ENCODE data around the gene MPO.

DNA sequence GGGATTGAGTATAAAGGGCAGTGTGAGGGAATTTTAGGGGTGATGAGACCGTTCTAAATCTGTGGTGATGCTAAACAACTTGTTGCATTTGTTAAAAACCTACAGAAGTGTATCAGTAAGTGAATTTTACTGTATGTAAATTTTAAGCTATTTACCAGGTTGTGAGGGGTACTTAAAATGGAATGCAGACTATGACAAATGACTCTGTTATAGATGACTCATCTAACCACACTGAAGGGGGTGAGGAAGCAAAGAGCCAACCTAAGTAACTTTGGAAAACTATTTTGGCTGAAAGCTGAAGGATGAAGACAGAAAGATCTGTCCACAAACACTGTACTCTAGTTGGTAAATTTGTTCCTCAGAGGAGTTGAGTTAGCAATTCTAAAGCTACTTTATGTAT is 56.4 kb downstream of the MPO start:
- TF ChIP-seq, protein P1, sequence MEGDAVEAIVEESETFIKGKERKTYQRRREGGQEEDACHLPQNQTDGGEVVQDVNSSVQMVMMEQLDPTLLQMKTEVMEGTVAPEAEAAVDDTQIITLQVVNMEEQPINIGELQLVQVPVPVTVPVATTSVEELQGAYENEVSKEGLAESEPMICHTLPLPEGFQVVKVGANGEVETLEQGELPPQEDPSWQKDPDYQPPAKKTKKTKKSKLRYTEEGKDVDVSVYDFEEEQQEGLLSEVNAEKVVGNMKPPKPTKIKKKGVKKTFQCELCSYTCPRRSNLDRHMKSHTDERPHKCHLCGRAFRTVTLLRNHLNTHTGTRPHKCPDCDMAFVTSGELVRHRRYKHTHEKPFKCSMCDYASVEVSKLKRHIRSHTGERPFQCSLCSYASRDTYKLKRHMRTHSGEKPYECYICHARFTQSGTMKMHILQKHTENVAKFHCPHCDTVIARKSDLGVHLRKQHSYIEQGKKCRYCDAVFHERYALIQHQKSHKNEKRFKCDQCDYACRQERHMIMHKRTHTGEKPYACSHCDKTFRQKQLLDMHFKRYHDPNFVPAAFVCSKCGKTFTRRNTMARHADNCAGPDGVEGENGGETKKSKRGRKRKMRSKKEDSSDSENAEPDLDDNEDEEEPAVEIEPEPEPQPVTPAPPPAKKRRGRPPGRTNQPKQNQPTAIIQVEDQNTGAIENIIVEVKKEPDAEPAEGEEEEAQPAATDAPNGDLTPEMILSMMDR (IDR thresholded peaks at IDR 0.05 in 4 of 5, conservative IDR thresholded peaks at IDR 0.05 in 1 of 5) = no peak
- no peak for TF ChIP-seq POLR2A (IDR thresholded peaks at IDR 0.05)
